ENCODE results near the gene LRRC38.
"Not testable (repeated sequence)": the region's sequence is repeated elsewhere in the genome, so short reads cannot be mapped to it uniquely, and the experiment has no call there.

LRRC38 gene

DNA sequence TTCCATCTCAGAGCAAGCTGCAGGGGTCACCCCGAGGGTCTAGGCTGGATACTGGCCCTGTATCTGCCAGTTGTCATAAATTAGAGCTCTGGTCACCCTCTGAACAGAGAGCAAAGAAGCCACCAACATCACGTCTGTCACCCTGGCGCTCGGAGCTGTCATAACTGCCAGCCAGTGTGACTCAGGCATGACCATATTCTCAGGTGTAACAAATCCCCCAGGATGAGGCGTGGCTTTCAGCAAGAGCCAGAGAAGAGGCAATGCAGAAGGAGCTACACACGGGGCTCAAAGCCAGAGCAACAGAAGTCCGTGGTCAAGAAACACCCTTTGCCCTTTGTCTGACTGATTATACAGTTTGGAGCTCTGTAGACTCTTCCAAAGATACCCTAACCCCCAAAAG lies 63.6 kb downstream of the LRRC38 start:
- Histone ChIP-seq H3K9ac (ENCODE audit: low read length) (no peak overlapping the region), H3K27ac (ENCODE audit: low read depth, low read length, poor library complexity, severe bottlenecking) (no peak overlapping the region), H3F3A (ENCODE audit: insufficient read depth, low read length) (no peaks in the 10 kb centered on the region), H3K4me3 (ENCODE audit: low read depth, low read length, poor library complexity, severe bottlenecking) (no peak overlapping the region), H3K36me3 (ENCODE audit: insufficient read depth, low read length) (no peaks in the 10 kb centered on the region), H2AFZ (ENCODE audit: low read length) (no peak overlapping the region), H4K20me1 (ENCODE audit: insufficient read depth, low read length) (no peaks in the 10 kb centered on the region), H3K9me3 (ENCODE audit: low read length) (no peaks in the 10 kb centered on the region), H3K79me2 (ENCODE audit: insufficient read depth, low read length) (no peaks in the 10 kb centered on the region), H3K4me1 (ENCODE audit: insufficient read depth, low read length, severe bottlenecking) (no peaks in the 10 kb centered on the region), H3K4me2 (ENCODE audit: low read length) (no peak overlapping the region), H3K27me3 (ENCODE audit: insufficient read depth, low read length) (no peaks in the 10 kb centered on the region), H3K9me2 (ENCODE audit: low read depth, low read length) (no peaks in the 10 kb centered on the region)
- TF ChIP-seq, protein P1, sequence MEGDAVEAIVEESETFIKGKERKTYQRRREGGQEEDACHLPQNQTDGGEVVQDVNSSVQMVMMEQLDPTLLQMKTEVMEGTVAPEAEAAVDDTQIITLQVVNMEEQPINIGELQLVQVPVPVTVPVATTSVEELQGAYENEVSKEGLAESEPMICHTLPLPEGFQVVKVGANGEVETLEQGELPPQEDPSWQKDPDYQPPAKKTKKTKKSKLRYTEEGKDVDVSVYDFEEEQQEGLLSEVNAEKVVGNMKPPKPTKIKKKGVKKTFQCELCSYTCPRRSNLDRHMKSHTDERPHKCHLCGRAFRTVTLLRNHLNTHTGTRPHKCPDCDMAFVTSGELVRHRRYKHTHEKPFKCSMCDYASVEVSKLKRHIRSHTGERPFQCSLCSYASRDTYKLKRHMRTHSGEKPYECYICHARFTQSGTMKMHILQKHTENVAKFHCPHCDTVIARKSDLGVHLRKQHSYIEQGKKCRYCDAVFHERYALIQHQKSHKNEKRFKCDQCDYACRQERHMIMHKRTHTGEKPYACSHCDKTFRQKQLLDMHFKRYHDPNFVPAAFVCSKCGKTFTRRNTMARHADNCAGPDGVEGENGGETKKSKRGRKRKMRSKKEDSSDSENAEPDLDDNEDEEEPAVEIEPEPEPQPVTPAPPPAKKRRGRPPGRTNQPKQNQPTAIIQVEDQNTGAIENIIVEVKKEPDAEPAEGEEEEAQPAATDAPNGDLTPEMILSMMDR (IDR thresholded peaks at IDR 0.05; ENCODE audit: low read length) = no peak

DNA sequence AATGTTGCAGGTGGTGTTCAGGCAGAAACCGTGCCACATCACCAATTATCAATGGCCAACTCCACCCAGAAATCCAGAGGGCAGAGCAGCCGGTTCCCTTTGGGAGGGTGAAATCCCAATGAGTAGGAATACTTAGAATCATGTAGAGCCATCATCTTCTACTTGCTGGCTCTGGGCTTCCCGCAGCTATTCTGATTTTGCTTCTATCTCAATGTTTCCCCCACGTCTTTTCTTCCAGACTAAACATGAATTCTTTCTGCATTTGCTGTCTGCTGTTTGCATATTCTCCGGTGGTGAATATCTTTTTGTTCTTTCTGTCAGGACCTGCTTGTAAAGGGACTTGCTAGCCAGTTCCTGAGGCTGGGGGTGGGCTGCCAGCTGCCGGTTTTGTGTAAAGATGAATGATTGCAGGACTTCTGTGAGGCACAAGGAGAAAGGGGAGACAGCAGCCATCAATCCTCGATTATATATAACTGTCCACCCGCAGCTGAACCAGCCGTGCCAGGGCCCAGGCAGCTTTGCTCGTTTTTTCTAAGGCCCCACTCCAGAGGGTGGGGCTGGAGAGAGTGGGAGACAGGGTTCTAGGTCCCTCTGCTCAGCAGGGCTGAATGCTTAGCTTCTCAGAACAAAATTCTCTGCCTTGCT lies 70.3 kb downstream of the LRRC38 start:
- Histone ChIP-seq H3K9ac (ENCODE audit: low read length) (no peak overlapping the region), H3K4me1 (ENCODE audit: insufficient read depth, low read length, severe bottlenecking) (no peaks in the 10 kb centered on the region), H3K27me3 (ENCODE audit: insufficient read depth, low read length) (no peaks in the 10 kb centered on the region), H3K4me2 (ENCODE audit: low read length) (no peak overlapping the region), H3K27ac (ENCODE audit: low read depth, low read length, poor library complexity, severe bottlenecking) (no peak overlapping the region), H3F3A (ENCODE audit: insufficient read depth, low read length) (no peaks in the 10 kb centered on the region), H4K20me1 (ENCODE audit: insufficient read depth, low read length) (no peaks in the 10 kb centered on the region), H3K36me3 (ENCODE audit: insufficient read depth, low read length) (no peaks in the 10 kb centered on the region), H3K79me2 (ENCODE audit: insufficient read depth, low read length) (no peaks in the 10 kb centered on the region), H3K9me2 (ENCODE audit: low read depth, low read length) (no peaks in the 10 kb centered on the region), H2AFZ (ENCODE audit: low read length) (no peak overlapping the region), H3K9me3 (ENCODE audit: low read length) (no peaks in the 10 kb centered on the region), H3K4me3 (ENCODE audit: low read depth, low read length, poor library complexity, severe bottlenecking) (no peak overlapping the region)
- TF ChIP-seq, protein P1 (IDR thresholded peaks at IDR 0.05; ENCODE audit: low read length) = no peak
- TF ChIP-seq EZH2 (IDR thresholded peaks at IDR 0.05; ENCODE audit: borderline replicate concordance, low read length) = no peak

DNA sequence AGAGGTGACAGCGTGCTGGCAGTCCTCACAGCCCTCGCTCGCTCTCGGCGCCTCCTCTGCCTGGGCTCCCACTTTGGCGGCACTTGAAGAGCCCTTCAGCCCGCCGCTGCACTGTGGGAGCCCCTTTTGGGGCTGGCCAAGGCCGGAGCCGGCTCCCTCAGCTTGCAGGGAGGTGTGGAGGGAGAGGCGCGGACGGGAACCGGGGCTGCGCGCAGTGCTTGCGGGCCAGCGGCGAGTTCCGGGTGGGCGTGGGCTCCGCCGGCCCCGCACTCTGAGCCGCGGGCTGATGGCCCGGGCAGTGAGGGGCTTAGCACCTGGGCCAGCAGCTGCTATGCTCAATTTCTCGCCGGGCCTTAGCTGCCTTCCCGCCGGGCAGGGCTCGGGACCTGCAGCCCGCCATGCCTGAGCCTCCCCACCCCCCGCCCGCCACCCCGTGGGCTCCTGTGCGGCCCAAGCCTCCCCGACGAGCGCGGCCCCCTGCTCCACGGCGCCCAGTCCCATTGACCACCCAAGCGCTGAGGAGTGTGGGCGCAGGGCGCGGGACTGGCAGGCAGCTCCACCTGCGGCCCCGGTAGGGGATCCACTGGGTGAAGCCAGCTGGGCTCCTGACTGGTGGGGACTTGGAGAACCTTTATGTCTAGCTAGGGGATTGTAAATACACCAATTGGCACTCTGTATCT lies 74.6 kb downstream of the LRRC38 start:
- not testable (repeated sequence) for H3K4me3 ChIP-seq (ENCODE audit: low read depth, low read length, poor library complexity, severe bottlenecking); H3K27me3 ChIP-seq (ENCODE audit: insufficient read depth, low read length); H2AFZ ChIP-seq (ENCODE audit: low read length); H3K79me2 ChIP-seq (ENCODE audit: insufficient read depth, low read length); H3K9me3 ChIP-seq (ENCODE audit: low read length); H3F3A ChIP-seq (ENCODE audit: insufficient read depth, low read length); H3K4me2 ChIP-seq (ENCODE audit: low read length); H3K36me3 ChIP-seq (ENCODE audit: insufficient read depth, low read length); H3K9me2 ChIP-seq (ENCODE audit: low read depth, low read length); H4K20me1 ChIP-seq (ENCODE audit: insufficient read depth, low read length); H3K9ac ChIP-seq (ENCODE audit: low read length); H3K27ac ChIP-seq (ENCODE audit: low read depth, low read length, poor library complexity, severe bottlenecking); H3K4me1 ChIP-seq (ENCODE audit: insufficient read depth, low read length, severe bottlenecking)

DNA sequence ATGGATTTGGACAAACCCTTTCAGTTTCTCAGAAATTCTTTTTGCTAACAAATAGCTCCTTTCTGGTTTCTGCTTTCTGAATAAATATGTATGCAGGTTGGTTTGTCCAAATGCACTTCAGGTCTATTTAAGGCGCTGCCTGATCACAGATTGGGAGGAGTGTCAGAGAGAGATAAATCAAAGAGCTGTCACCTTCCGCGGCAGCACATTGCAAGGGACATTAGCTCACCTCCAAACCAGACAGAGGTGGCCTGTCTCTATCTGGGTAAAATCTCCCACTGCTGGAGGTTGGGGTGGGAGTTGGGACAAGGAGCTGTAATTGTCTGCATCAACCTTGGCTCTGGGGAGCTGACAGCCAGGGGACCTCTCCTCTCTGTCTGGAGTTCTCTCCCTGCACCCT lies 78.3 kb downstream of the LRRC38 start:
- no peaks in the 10 kb centered on the region for H3K9me3 ChIP-seq (ENCODE audit: low read length)

DNA sequence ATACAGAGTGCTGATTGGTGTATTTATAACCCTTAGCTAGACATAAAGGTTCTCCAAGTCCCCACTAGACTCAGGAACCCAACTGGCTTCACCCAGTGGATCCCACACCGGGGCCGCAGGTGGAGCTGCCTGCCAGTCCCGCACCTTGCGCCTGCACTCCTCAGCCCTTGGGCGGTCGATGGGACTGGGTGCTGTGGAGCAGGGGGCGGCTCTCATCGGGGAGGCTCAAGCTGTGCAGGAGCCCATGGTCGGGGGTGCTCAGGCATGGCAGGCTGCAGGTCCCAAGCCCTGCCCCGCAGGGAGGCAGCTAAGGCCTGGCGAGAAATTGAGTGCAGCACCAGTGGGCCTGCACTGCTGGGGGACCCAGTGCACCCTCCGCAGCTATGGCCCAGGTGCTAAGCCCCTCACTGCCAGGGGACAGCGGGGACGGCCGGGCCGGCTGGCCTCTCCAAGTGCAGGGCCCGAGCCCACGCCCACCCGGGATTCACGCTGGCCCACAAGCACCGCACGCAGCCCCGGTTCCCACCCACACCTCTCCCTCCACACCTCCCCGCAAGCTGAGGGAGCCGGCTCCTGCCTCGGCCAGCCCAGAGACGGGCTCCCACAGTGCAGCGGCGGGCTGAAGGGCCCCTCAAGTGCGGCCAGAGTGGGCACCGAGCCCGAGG lies 80.0 kb downstream of the LRRC38 start:
- H3K79me2 ChIP-seq (ENCODE audit: insufficient read depth, low read length); H3K27me3 ChIP-seq (ENCODE audit: insufficient read depth, low read length); H3K4me2 ChIP-seq (ENCODE audit: low read length): not testable (repeated sequence)

More for the DNA sequence above, 78.3 kb downstream of the LRRC38 start:
- Histone ChIP-seq H3K4me2 (ENCODE audit: low read length) (no peak overlapping the region), H3K9me2 (ENCODE audit: low read depth, low read length) (no peaks in the 10 kb centered on the region), H3K79me2 (ENCODE audit: insufficient read depth, low read length) (no peaks in the 10 kb centered on the region), H3F3A (ENCODE audit: insufficient read depth, low read length) (no peaks in the 10 kb centered on the region), H3K4me3 (ENCODE audit: low read depth, low read length, poor library complexity, severe bottlenecking) (no peak overlapping the region), H2AFZ (ENCODE audit: low read length) (no peak overlapping the region), H3K36me3 (ENCODE audit: insufficient read depth, low read length) (no peaks in the 10 kb centered on the region), H3K27ac (ENCODE audit: low read depth, low read length, poor library complexity, severe bottlenecking) (no peak overlapping the region), H3K27me3 (ENCODE audit: insufficient read depth, low read length) (no peaks in the 10 kb centered on the region), H3K4me1 (ENCODE audit: insufficient read depth, low read length, severe bottlenecking) (no peaks in the 10 kb centered on the region), H4K20me1 (ENCODE audit: insufficient read depth, low read length) (no peaks in the 10 kb centered on the region), H3K9ac (ENCODE audit: low read length) (no peak overlapping the region)
- no peak for TF ChIP-seq EZH2 (IDR thresholded peaks at IDR 0.05; ENCODE audit: borderline replicate concordance, low read length)
- TF ChIP-seq, protein P1 (IDR thresholded peaks at IDR 0.05; ENCODE audit: low read length) = no peak

More for the DNA sequence above, 80.0 kb downstream of the LRRC38 start:
- H3K9me3 ChIP-seq (ENCODE audit: low read length); H2AFZ ChIP-seq (ENCODE audit: low read length); H3K27ac ChIP-seq (ENCODE audit: low read depth, low read length, poor library complexity, severe bottlenecking); H3K9me2 ChIP-seq (ENCODE audit: low read depth, low read length); H3K36me3 ChIP-seq (ENCODE audit: insufficient read depth, low read length); H3K9ac ChIP-seq (ENCODE audit: low read length); H3K4me1 ChIP-seq (ENCODE audit: insufficient read depth, low read length, severe bottlenecking); H3K4me3 ChIP-seq (ENCODE audit: low read depth, low read length, poor library complexity, severe bottlenecking); H4K20me1 ChIP-seq (ENCODE audit: insufficient read depth, low read length); H3F3A ChIP-seq (ENCODE audit: insufficient read depth, low read length): not testable (repeated sequence)

Measured in OCI-LY1 (cell line).